Calu3 (cell line): ENCODE measurements around the gene TRAPPC4. TPM values are rescaled to one million over a fixed set of nuclear protein-coding genes. Genes with fewer than 3 reads are reported as not detected.
"Not testable (repeated sequence)": the region's sequence is repeated elsewhere in the genome, so short reads cannot be mapped to it uniquely, and the experiment has no call there.

Experiments used
- BruUV-seq: library from RNA; stranded (reverse); fragments of 400-500 nt; replicated peaks from 2 replicates; lab custom pipeline; 2021; lab: Mats Ljungman, UMichigan
- CTCF ChIA-PET: fragments of 300-600 bp; sonication (Branson Sonifier 250); formaldehyde crosslinking; loops from one replicate; lab custom pipeline; 2022; ENCODE audit warnings: antibody characterized with exemption; lab: Charles Lee
- DNase-seq: peaks from one replicate; pipeline ENCODE4 v3.0.0; 2022
- H3K27ac Mint-ChIP-seq: one replicate; pipeline ENCODE4 v1.8.0; 2022; ENCODE audit warnings: mixed read lengths; ENCODE audit not compliant: unreplicated experiment
- H3K27me3 Mint-ChIP-seq: one replicate; pipeline ENCODE4 v1.8.0; 2022; ENCODE audit warnings: mixed read lengths; ENCODE audit not compliant: unreplicated experiment
- H3K36me3 Mint-ChIP-seq: one replicate; pipeline ENCODE4 v1.8.0; 2022; ENCODE audit warnings: mild to moderate bottlenecking, moderate library complexity, mixed read lengths; ENCODE audit not compliant: insufficient read depth, unreplicated experiment
- H3K4me1 Mint-ChIP-seq: one replicate; pipeline ENCODE4 v1.8.0; 2022; ENCODE audit warnings: mild to moderate bottlenecking, low read depth, mixed read lengths; ENCODE audit not compliant: unreplicated experiment
- H3K4me3 Mint-ChIP-seq: one replicate; pipeline ENCODE4 v1.8.0; 2022; ENCODE audit warnings: mild to moderate bottlenecking, low read depth, moderate library complexity, mixed read lengths; ENCODE audit not compliant: unreplicated experiment
- H3K9me3 Mint-ChIP-seq: one replicate; pipeline ENCODE4 v1.8.0; 2022; ENCODE audit warnings: low read depth, mixed read lengths; ENCODE audit not compliant: unreplicated experiment
- intact Hi-C: fragments of 100-400 bp; cut with micrococcal nuclease; formaldehyde crosslinking; loops from one replicate; pipeline ENCODE4 v1.10.0; 2022; ENCODE audit not compliant: unreplicated experiment
- total RNA-seq: library from RNA; stranded (reverse); gene quantifications from 2 replicates; pipeline ENCODE4 v1.2.3, GENCODE V29; 2022
- TF ChIP-seq, protein P1 (sequence below): fragments of 200-600 bp; IDR thresholded peaks from one replicate; pipeline ENCODE4 v1.8.0; 2022; ENCODE audit warnings: antibody characterized with exemption; ENCODE audit not compliant: unreplicated experiment

Gene TRAPPC4
- total RNA-seq, 1 experiment from 2014 or later: 42.0 TPM

DNA sequence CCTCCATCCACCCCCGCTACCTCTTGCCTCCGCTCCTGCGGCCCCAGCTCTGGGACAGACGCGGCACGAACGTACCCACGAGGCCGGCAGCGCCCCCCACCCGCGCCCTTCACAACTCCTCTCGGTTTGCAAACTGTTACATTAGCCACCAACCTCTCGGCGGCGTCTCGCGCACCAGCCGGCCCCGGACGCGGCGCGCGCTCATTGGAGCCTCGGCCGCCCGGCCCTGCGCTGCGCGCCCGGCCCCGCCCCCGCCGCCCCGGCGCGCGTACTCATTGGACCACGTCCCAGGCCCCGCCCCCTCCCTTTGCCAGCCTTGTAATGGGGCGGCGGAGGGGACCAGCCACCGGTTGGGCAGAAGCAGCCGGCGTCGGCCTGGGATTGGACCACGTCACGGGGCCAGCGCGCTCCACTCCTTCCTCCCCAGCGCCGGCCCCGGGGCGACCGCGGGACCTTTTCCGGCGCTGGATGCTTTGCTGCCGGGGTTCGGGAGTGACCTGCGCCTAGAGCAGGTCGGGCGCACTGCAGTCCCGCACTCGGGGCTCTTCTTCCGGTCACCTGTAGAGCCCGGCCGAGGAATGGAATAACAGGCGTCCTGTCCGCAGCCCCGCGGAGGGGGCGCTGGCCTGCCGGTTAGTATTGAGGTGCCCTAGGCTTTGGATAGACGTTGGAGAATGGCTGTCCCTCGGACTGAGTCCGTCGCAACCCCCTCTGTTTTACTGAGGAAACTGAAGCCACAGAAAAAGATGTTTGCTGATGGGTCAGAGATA lies 38.6 kb downstream of the TRAPPC4 start, which contains the start of gene HYOU1:
Gene HYOU1, minus strand, starts transcription at position 206 of the 770 bp plus-strand sequence. CDS start 1,045 bp downstream, outside the sequence.
- H3K4me1 Mint-ChIP-seq: peaks cover 8% of the 10 kb centered on the region
- intact Hi-C loops: no loop called here
- peak; percentile 97 for DNase-seq
- no TSS peak for BruUV-seq
- peaks cover 63% of the 10 kb centered on the region for H3K36me3 Mint-ChIP-seq
- H3K27ac Mint-ChIP-seq: peak within 1 kb of the TSS; percentile 96
- H3K9me3 Mint-ChIP-seq: no peaks in the 10 kb centered on the region
- no peaks in the 10 kb centered on the region for H3K27me3 Mint-ChIP-seq
- CTCF ChIA-PET: interaction anchor here (0.5 to 0.9 kb wide), 3 partner anchors 19 to 258 kb away, joined by 3 read pairs; no protein-coding TSS in a partner anchor
- H3K4me3 Mint-ChIP-seq: peak within 1 kb of the TSS; percentile 89
- TF ChIP-seq, protein P1, sequence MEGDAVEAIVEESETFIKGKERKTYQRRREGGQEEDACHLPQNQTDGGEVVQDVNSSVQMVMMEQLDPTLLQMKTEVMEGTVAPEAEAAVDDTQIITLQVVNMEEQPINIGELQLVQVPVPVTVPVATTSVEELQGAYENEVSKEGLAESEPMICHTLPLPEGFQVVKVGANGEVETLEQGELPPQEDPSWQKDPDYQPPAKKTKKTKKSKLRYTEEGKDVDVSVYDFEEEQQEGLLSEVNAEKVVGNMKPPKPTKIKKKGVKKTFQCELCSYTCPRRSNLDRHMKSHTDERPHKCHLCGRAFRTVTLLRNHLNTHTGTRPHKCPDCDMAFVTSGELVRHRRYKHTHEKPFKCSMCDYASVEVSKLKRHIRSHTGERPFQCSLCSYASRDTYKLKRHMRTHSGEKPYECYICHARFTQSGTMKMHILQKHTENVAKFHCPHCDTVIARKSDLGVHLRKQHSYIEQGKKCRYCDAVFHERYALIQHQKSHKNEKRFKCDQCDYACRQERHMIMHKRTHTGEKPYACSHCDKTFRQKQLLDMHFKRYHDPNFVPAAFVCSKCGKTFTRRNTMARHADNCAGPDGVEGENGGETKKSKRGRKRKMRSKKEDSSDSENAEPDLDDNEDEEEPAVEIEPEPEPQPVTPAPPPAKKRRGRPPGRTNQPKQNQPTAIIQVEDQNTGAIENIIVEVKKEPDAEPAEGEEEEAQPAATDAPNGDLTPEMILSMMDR: no peak

DNA sequence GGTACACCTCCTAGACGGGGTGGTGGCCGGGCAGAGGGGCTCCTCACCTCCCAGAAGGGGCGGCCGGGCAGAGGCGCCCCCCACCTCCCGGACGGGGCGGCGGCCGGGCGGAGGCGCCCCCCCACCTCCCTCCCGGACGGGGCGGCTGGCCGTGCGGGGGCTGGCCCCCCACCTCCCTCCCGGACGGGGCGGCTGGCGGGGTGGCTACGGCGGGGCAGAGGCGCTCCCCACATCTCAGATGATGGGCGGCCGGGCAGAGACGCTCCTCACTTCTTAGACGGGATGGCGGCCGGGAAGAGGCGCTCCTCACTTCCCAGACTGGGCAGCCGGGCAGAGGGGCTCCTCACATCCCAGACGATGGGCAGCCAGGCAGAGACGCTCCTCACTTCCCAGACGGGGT lies 40.6 kb downstream of the TRAPPC4 start:
- Mint-ChIP-seq H3K36me3 (peaks cover 49% of the 10 kb centered on the region), H3K4me3 (peak overlapping the region; percentile 89)
- H3K9me3 Mint-ChIP-seq, DNase-seq, H3K4me1 Mint-ChIP-seq, intact Hi-C loops, H3K27ac Mint-ChIP-seq, CTCF ChIA-PET, H3K27me3 Mint-ChIP-seq, BruUV-seq: not testable (repeated sequence)

DNA sequence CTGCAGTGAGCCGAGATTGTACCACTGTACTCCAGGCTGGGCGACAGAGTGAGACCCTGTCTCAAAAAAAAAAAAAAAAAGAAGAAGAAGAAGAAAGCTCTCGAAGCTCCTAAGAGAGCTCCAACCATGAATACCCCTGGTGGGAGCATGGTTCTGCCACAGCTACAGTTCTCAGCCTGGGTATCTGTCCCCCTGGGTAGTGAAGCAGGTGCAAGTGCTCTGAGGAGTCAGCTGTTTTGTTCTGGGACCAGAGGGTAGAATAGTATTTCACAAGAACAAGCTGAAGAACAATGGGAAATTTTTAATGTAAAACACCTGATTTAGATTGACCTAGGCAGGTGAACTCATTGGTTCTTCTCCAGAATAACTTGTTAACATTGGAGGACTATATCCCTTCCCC lies 42.7 kb downstream of the TRAPPC4 start:
- H3K27me3 Mint-ChIP-seq: no peaks in the 10 kb centered on the region
- no TSS peak for BruUV-seq
- TF ChIP-seq, protein P1: no peak
- no peaks in the 10 kb centered on the region for H3K4me1 Mint-ChIP-seq
- peaks cover 29% of the 10 kb centered on the region for H3K36me3 Mint-ChIP-seq
- no peak for DNase-seq
- H3K27ac Mint-ChIP-seq: no peak overlapping the region
- H3K4me3 Mint-ChIP-seq: no peak overlapping the region
- CTCF ChIA-PET: no interaction called here
- intact Hi-C loops: no loop called here
- no peaks in the 10 kb centered on the region for H3K9me3 Mint-ChIP-seq

DNA sequence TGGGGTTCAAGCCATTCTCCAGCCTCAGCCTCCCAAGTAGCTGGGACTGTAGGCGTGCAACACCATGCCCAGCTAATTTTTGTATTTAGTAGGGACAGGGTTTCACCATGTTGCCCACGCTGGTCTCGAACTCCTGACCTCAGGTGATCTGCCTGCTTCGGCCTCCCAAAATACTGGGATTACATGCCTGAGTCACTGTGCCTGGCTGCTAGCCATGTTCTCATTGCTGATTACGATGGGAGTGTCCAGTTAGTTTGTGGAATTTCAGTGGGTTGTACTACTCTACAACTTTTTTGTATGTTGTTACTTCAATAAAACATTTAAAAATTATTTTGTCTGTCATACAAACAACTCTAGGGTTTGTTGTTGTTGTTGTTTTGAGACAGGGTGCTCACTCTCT lies 44.2 kb downstream of the TRAPPC4 start:
- intact Hi-C loops: no loop called here
- TF ChIP-seq, protein P1: no peak
- Mint-ChIP-seq H3K27ac (no peak overlapping the region), H3K9me3 (no peaks in the 10 kb centered on the region), H3K4me3 (no peak overlapping the region), H3K4me1 (no peaks in the 10 kb centered on the region), H3K36me3 (peaks cover 25% of the 10 kb centered on the region), H3K27me3 (no peaks in the 10 kb centered on the region)
- DNase-seq: no peak
- CTCF ChIA-PET: no interaction called here
- BruUV-seq: no TSS peak

DNA sequence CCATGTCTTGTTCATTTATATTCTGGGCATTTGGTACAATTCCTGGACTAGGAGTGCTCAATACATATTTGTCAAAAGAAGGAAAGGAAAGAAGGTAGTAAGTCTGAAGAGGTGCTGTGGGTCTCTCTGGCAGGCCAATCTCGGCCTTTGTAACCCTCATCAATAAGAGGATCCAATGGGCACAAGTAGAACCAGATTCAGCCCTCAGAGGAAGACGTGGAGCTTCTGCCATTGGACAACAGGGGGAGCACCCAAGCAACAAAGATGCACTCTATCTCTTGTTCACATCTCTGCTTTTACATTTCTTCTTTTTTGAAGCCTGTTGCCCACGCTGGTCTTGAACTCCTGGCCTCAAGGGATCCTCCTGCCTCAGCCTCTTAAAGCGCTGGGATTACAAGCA lies 46.8 kb downstream of the TRAPPC4 start:
- H3K27ac Mint-ChIP-seq: no peak overlapping the region
- TF ChIP-seq, protein P1: no peak
- H3K27me3 Mint-ChIP-seq: no peaks in the 10 kb centered on the region
- H3K9me3 Mint-ChIP-seq: no peaks in the 10 kb centered on the region
- H3K36me3 Mint-ChIP-seq: peaks cover 23% of the 10 kb centered on the region
- H3K4me1 Mint-ChIP-seq: no peaks in the 10 kb centered on the region
- CTCF ChIA-PET: no interaction called here
- intact Hi-C loops: no loop called here
- no peak overlapping the region for H3K4me3 Mint-ChIP-seq
- DNase-seq: no peak
- BruUV-seq: no TSS peak
